GM08714 (cell line): Measurements from ENCODE around the gene DTX3.
"Not testable (repeated sequence)": the region's sequence is repeated elsewhere in the genome, so short reads cannot be mapped to it uniquely, and the experiment has no call there.

ENCODE experiments used
- H3K4me3 ChIP-seq: fragments of 200-500 bp; sonication (Bioruptor generic); 2 replicates; pipeline ENCODE4 v1.5.1; 2014; ENCODE audit warnings: mild to moderate bottlenecking, low read length, inconsistent platforms
- ZNF274 ChIP-seq: IDR thresholded peaks from 2 replicates; pipeline ENCODE4 v1.6.1; 2012; ENCODE audit warnings: mild to moderate bottlenecking, low read depth, low read length

The DTX3 gene

DNA sequence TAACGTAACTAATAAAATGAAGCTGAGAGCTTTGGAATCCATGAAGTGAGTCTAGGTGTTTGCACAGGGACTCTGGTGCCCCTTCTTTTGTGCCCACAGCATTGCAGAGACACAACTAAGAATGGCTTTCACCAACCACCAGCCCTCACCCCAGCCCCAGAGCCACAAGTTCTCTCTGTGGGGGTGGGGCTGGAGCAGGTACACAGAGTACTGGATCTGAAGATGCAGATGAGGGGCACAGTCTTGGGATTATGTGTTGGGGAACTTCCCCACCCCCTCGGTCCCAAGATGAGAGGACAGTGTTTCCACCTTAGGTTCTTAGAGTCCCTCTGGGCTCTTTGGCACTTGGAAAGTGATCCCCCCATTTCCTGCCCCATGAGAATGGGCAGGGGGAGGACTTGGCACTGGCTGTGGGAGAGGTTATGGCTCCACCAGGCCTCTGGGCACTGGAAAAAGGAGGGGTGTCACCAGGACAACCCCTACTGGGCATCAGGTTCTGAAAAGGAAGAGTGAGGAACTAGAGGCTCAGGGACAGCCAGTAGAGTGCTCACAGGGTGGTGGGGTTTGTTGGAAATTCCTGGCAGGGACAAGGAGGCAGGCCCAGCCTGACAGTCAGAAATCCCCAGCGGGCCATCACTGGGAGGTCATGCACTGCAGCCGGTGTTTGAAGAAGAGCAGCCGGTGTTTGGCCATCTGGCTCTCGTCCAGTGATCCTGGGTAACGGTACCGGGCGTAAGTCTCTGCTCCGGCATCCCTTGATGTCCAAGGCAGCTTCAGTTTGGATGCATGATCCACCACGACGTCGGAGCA lies 21.7 kb downstream of the DTX3 start:
- TF ChIP-seq ZNF274, result no peak
- no peak overlapping the region for H3K4me3 ChIP-seq

DNA sequence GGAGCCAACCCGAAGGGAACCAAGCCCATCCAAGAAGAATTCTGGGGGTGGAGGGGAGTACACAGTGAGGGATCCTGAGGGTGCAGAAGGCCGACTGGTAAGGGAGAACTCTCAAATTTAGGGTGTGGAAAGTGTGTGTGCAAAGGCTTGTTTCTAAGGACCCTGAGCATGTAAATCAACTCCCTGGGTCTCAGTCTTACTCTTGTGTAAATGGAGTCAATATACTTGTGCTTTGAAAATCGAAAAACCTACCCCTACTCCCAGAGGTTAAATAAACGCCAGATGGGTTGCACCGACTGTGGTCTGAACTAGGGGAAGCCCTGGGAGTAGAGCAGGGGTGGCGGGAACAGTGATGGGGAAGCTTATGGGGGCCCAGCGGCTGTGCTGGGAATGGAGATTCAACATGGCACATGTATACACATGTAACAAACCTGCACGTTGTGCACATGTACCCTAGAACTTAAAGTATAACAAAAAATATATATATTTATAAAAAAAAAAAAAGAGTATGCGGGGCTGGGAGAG lies 22.4 kb downstream of the DTX3 start:
- no peak overlapping the region for H3K4me3 ChIP-seq
- no peak for TF ChIP-seq ZNF274

DNA sequence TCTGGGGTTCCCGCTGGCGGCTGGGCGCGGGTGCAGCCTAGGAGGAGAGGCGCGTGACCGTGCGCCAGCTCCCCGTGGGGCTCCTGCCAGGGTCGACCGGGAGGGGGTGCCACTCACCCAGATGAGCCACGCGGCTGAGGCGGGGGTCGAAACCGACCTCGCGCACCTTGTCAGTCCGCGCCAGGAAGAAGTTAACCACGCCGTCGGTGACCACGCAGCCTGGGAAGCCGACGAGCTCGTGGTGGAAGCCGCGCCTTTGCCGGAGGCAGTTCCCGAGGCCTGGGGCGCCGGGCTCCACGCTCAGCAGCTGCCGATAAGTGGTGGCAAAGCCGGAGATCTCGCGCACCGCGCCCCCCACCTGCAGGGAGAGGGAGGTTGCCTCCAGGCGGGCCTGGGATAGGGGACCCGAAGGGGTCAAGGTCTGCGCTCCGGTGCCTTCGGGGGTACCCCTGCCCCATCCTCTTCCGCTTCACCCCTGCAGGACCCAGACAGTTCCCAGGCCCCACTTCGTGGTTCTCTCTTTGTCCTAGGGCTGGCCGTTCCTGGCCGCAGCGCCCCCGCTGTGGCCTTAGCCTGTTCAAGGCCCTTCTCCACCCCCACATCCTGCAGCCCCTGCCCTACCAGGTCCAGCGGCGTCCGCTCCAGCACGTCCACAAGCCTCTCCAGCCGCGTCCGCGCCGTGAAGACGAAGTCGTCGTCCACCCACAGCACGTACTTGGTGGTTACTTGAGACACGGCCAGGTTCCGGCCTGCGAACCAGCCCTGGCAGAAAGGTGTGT lies 23.1 kb downstream of the DTX3 start:
- H3K4me3 ChIP-seq, result no peak overlapping the region
- no peak for TF ChIP-seq ZNF274

DNA sequence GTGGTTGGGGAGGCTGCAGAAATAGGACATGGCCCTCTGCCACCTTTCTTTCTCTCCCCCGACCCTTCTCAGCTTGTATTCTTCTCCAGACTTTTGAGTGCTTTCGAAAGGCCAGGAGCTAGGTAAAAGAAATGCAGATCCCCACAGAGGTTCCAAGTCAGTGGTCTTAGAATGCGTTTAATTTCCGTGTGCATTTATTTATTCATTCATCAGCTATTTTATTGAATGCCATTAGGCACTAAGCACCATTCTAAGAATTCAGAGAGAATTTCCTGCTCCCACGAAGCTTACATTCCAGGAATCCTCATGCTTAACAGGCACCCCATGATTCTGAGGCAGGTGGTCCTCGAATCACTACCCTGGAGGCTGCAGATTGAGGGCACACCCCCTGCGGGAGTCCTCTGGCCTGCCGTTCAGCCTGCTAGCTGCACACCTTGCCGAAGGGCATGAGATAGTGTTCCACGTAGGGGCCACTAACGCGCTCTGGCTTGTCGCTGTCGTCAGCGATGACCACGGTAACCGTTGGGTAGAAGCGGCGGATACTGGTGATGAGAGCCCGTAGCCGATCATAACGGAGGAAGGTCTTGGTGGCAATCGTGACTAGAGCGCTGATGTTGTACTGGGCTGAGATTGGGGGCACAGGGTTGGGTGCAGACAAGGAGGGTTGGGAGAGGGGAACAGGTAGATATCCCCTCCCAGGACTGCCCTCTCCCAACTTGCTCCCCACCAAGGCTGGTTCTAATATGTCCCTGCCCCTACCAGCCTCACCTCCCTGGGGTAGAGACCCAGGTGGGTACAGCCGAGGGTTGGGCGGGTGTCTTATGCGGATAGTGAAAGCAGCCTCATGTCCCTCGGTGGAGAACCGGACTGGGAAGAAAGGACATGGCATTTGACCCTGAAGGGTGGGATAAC lies 23.9 kb downstream of the DTX3 start:
- no peak overlapping the region for H3K4me3 ChIP-seq
- TF ChIP-seq ZNF274, result no peak

DNA sequence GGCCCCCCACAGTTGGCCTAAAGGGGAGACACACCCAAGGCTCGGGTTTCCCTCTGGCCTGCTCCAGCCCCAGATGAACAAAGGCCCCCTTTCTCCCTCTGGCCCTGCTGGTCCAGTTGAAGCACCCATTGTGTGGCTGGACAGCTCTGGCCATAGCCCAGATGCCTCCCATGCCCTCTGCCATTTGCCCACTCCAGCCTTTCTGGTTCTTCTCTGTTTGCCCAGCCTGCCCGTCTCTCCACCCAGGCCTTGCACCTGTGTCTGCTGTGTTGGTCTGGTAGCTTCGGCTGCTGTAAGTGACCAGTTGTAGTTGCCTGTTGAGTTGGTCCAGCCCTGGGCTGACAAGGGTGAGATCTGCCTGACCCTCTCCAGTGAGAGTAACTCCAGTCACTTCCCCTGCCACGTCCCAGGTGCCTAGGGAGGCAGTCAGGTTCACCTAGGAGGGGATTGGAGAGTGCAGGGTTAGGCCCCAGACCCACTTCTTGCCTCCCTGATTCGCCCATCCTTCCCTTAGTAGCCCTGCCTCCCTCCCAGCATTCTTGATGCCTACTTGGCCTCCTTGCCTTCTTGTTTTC lies 25.4 kb downstream of the DTX3 start:
- H3K4me3 ChIP-seq, result no peak overlapping the region
- no peak for TF ChIP-seq ZNF274

DNA sequence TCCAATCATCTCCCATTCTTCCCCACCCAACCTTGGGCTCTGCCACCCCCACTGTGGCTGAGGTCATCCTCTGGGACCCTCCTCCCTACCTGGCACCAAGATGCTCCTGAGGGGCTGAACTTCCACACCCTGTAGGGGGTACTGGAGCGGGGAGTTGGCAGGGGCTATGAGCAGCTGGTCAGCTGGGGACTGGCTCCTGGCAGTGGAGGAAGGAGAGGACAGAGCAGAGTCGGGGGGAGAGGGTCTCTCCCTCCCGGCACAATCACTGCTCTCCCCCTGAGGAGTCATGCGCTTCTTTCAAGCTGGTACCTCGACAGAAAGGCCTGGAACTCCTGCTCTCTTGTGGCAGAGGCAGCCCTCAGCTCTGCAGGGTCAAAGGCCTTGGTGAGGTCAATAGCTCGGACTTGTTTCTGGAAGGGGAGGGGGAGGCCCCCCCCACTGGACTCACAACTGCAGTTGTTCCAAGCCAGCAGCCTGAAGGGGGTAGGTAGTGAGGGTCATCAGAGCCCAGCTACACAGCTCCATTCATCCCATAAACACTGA lies 26.3 kb downstream of the DTX3 start:
- no peak overlapping the region for H3K4me3 ChIP-seq
- no peak for TF ChIP-seq ZNF274

DNA sequence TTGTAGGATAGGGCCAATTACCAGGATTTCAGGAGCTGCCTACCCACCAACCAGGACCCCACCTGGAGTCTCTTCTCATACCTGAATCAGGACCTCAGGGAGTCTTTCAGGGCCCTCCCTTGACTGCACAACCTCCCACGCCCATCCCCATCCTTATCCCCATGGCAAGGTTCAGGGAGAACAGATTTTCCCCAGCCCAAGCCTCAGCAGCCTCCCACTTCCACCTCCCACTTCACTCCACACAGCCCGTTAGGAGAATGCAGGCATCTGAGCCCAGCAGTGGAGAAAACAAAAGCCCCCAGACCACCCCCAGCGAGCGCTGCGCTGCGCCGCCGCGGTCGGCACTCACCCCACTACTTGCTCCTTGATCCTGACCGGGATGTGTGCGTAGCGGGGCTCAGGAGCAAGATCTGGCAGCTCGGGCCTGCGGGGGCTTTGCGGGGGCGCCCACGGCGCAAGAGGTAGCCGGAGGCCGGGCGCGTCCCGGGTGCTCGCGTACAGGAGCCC lies 27.0 kb downstream of the DTX3 start:
- TF ChIP-seq ZNF274, result no peak
- H3K4me3 ChIP-seq, result no peak overlapping the region

DNA sequence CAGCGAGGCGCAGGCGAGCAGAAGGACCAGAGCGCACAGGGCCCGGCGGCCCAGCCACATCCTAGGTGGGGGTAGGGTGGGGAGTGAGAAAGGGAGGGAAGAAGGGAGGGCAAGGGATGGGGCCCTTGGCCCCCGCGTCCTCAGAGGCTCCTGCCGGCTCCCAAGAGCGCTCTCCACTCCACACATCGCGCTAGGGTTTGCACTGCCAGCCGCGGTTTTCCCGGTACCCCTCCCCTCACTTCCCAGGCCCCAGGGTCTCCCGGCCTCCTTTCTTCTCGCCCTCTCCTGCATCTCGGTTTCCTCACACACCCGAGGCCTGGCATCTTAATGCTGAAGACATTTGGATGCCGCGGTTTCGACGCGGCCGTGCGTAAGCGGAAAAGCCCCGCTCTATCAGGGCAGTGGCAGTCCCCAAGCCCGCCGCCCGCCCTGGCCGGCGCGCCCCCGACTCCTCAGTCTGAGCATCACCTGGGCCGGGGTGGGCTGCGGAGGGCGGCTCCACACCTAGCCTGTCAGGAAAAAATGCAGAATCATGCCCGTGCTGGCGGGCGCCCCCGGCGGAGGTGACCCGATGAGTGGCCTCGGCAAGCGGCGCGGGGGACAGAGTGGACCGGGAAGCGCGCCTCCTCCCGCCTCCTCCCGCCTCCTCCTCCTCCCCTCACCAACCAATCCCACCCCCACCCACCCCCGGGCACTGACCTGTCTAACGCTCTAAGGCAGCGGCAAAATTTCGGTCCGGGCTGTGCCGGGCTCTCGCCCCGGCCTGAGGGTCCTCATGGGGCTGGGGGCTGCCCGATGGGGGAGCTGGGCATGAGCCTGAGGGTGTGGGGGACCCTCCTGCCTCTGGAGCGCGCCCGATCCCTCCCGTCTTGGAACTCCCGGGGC lies 27.7 kb downstream of the DTX3 start:
- TF ChIP-seq ZNF274, result no peak
- H3K4me3 ChIP-seq, result peak overlapping the region; percentile 65

DNA sequence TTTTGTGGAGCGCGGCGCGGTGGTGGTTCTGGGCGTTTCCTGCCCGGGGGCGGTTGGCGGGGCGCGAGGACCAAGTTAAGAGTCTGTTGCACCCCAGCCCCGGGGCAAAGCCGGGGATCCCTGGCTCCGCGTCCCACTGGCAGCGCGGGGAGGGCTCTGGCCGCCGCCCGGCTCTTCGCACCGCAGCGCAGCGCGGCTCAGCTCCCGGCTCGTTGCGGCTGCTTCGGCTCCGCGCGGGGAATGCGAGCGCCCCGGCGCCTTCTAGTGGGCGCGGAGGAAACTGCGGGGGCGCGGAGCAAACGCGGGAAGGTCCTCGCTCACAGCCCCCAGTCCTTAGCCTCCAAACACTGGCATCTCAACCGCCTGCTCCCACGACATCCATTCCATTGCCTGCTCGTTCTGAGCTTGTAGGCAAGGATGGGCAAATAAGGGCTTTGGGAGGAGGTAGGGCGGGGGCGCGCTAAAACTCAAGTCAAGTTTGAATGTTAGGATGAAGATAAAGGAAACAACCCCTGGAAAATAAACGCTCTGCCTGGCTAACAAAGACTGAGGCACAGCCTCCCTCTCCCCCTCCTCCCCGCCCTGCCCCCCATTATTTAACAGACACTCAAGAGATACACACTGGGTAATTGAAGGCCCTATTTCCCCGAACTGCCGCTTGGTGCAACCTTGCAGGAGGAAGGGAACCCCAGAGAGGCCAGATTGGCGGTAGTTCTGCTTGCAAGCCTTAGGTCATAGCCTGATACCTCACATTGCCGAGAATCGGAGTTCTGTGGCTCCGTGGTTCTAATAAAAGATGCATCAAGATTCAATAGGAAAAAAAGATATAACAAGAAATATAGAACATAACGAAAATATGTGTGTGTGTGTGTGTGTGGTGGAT lies 28.6 kb downstream of the DTX3 start, which contains the start of gene B4GALNT1:
Gene B4GALNT1 (minus strand): TSS at position 244 of the 883 bp plus-strand sequence. CDS start 1,069 bp downstream, outside the sequence.
- TF ChIP-seq ZNF274, result no peak
- peak within 1 kb of the TSS; percentile 65 for H3K4me3 ChIP-seq

DNA sequence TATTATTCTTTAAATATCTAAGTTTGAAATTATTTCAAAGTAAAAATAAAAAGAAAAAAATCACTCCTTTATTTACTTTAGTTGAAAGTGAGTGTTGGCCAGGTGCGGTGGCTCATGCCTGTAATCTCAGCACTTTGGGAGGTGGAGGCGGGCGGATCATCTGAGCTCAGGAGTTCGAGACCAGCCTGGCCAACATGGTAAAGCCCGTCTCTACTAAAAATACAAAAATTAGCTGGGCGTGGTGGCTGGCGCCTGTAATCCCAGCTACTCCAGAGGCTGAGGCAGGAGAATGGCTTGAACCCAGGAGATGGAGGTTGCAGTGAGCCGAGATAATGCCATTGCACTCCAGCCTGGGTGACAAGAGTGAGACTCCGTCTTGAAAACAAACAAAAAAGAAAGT lies 32.1 kb downstream of the DTX3 start:
- H3K4me3 ChIP-seq, result not testable (repeated sequence)

DNA sequence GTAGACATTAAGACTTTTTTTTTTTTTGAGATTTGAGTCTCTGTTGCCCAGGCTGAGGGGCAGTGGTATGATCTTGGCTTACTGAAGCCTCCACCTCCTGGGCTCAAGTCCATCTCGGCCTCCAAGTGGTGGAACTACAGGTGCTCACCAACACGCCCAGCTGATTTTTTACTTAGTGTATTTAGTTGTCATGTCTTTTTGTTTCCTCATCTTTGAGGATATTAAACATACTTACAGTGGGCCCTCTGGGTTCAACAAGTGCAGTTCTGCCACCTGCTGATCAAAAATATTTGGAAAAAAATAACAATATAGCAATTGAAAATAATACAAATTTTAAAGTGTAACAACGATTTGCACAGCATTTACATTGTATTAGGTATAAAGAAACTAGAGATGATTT lies 32.7 kb downstream of the DTX3 start:
- no peak for TF ChIP-seq ZNF274
- no peak overlapping the region for H3K4me3 ChIP-seq

DNA sequence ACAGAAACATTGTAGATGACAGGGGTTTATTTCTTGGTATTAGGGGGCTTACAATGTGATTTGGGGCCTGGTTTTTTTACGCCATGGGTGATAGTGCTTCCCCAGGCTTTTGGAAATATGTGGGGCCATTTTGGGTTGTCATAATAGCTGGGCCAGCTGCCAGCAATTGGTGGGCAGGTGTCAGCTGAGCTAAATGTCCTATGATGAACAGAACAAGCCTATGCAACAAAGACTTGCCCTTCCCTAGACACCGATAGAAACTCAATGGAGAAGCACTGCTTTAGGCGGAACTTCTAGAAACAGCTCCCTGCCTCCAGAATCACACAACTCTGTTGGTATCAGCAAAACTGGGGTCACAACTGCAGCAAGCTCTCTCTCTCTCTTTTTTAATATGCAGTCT lies 33.5 kb downstream of the DTX3 start:
- no peak overlapping the region for H3K4me3 ChIP-seq
- no peak for TF ChIP-seq ZNF274
